NOMO-1 treated with DMSO at 0.1 percent for 48 hours (cell line): ENCODE measurements around the gene KIF1A.

Experiments used
- DNase-seq: peaks from one replicate; lab custom pipeline; 2025; ENCODE audit not compliant: unreplicated experiment; lab: John Stamatoyannopoulos, UW

KIF1A gene

GRCh38 chr2:240819858-240820606 lies at the start of gene KIF1A:
Gene KIF1A (minus strand): TSS chr2:240820219. CDS start chr2:240797752, 22,467 bp downstream.
- no peak for DNase-seq

- no peak for DNase-seq
Observed at GRCh38 chr2:240869109-240869955, 49.3 kb upstream of the KIF1A start.

- DNase-seq, result peak; percentile 58
Observed at GRCh38 chr2:240868286-240869108, 48.5 kb upstream of the KIF1A start, which contains the start of gene AGXT. Gene AGXT (plus strand): TSS chr2:240868824. CDS start chr2:240868866, 42 bp downstream.

- DNase-seq, result peak; percentile 25
Observed at GRCh38 chr2:240865391-240865790, 45.4 kb upstream of the KIF1A start.

GRCh38 chr2:240864475-240864874 lies 44.5 kb upstream of the KIF1A start:
- DNase-seq, result no peak

- DNase-seq, result no peak
Observed at GRCh38 chr2:240861547-240861946, 41.5 kb upstream of the KIF1A start.

- DNase-seq, result no peak
Observed at GRCh38 chr2:240858871-240859270, 38.9 kb upstream of the KIF1A start.

GRCh38 chr2:240858321-240858720 lies 38.3 kb upstream of the KIF1A start:
- no peak for DNase-seq

GRCh38 chr2:240857039-240858008 lies 37.3 kb upstream of the KIF1A start:
- no peak for DNase-seq

GRCh38 chr2:240856151-240856980 lies 36.3 kb upstream of the KIF1A start:
- DNase-seq, result no peak

GRCh38 chr2:240855670-240856069 lies 35.7 kb upstream of the KIF1A start:
- no peak for DNase-seq

- DNase-seq, result no peak
Observed at GRCh38 chr2:240852671-240853314, 32.8 kb upstream of the KIF1A start.

GRCh38 chr2:240851078-240851991 lies 31.3 kb upstream of the KIF1A start:
- DNase-seq, result peak; percentile 67

GRCh38 chr2:240850756-240851077 lies 30.7 kb upstream of the KIF1A start:
- DNase-seq, result no peak

- no peak for DNase-seq
Observed at GRCh38 chr2:240850026-240850425, 30.0 kb upstream of the KIF1A start.

- DNase-seq, result no peak
Observed at GRCh38 chr2:240848900-240849680, 29.1 kb upstream of the KIF1A start.

- DNase-seq, result no peak
Observed at GRCh38 chr2:240847817-240848216, 27.8 kb upstream of the KIF1A start.
